ENCODE results near the gene MUC3A. TPM values are rescaled to one million over a fixed set of nuclear protein-coding genes. Genes with fewer than 3 reads are reported as not detected.

The MUC3A gene
- total RNA-seq, 4 donors from 2014 or later, result 0.09 TPM; not detected in 3

DNA sequence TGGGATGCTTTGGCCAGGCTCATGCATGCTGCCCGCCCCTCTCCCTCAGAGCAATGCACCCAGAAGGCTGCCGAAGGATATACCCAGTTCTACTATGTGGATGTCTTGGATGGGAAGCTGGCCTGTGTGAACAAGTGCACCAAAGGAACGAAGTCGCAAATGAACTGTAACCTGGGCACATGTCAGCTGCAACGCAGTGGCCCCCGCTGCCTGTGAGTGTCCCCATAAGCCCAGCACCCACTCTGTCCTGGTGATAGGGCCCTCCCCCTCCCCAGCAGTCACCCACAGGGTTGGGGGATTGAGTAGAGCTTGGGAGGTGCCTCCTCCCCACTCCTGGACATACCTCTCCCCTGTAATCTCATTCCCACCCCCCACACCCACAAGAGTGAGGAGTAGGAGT is 63.6 kb downstream of the MUC3A start:
- TF ChIP-seq POLR2A (IDR thresholded peaks at IDR 0.05), result no peak
- TF ChIP-seq, protein P1, sequence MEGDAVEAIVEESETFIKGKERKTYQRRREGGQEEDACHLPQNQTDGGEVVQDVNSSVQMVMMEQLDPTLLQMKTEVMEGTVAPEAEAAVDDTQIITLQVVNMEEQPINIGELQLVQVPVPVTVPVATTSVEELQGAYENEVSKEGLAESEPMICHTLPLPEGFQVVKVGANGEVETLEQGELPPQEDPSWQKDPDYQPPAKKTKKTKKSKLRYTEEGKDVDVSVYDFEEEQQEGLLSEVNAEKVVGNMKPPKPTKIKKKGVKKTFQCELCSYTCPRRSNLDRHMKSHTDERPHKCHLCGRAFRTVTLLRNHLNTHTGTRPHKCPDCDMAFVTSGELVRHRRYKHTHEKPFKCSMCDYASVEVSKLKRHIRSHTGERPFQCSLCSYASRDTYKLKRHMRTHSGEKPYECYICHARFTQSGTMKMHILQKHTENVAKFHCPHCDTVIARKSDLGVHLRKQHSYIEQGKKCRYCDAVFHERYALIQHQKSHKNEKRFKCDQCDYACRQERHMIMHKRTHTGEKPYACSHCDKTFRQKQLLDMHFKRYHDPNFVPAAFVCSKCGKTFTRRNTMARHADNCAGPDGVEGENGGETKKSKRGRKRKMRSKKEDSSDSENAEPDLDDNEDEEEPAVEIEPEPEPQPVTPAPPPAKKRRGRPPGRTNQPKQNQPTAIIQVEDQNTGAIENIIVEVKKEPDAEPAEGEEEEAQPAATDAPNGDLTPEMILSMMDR (IDR thresholded peaks at IDR 0.05), result no peak
- no peaks in the 10 kb centered on the region for H3K9me3 ChIP-seq
- H3K27me3 ChIP-seq, result no peaks in the 10 kb centered on the region
- intact Hi-C loops (cut with DNase I; ENCODE audit: low total_unique reads), result no loop called here
- H3K27ac ChIP-seq, result no peak overlapping the region
- no peak overlapping the region for H3K4me3 ChIP-seq
- DNase-seq, result no peak
- H3K4me1 ChIP-seq, result no peaks in the 10 kb centered on the region
- no peaks in the 10 kb centered on the region for H3K36me3 ChIP-seq

DNA sequence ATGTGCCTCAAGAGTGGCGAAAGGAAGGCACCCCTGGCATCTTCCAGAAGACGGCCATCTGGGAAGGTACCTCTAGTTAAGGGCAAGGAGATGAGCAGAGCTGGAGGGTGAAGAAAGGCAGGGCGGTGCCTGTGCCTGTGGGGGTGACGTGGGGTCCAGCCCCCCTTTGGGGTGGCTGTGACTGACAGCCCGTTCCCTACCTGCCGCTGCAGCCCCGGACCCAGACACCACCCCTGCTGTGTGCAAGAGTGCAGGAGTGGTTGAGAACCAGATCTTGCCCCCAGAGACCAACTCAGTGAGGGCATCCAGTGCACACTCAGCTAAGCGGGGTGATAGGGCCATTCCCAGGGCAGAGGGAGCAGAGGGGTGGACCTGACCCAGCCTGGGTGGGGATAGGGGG is 66.3 kb downstream of the MUC3A start:
- H3K4me3 ChIP-seq, result no peak overlapping the region
- no peak overlapping the region for H3K27ac ChIP-seq
- no peaks in the 10 kb centered on the region for H3K4me1 ChIP-seq
- H3K27me3 ChIP-seq, result no peaks in the 10 kb centered on the region
- intact Hi-C loops (cut with DNase I; ENCODE audit: low total_unique reads), result no loop called here
- DNase-seq, result no peak
- H3K36me3 ChIP-seq, result no peaks in the 10 kb centered on the region
- TF ChIP-seq, protein P1 (IDR thresholded peaks at IDR 0.05), result no peak
- TF ChIP-seq POLR2A (IDR thresholded peaks at IDR 0.05), result no peak
- no peaks in the 10 kb centered on the region for H3K9me3 ChIP-seq

DNA sequence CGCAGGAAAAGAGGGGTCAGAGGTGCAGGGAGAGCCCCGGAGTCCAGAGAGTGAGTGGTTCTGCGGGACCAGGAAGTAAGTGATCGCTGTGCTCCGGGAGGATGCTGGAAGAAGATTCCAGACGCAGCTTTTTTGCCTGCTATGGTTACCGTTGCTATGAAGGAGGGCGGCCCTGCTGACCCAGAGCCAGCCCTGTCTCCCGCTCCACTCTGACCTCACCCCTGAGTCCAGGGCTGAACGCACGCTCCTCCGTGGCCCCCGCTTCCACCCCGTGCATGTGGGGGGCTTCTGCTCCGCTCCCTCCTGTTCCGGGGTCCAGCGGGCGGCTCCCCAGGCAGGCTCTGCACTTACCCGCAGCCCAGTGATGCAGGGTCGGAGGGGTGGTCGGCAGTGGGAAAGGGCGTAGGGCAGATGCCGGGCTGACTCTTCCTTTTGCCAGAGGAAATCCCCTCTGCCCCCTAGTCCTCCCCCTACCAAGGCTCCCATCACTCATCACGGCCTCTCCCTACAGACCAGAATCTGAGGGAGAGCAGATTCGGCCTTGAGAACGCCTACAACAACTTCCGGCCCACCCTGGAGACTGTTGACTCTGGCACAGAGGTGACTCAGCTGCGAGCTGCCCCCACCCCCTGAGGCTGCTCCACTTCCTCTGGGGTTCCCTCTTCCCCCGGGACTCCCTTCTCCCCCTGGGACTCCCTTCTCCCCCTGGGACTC is 67.9 kb downstream of the MUC3A start:
- Histone ChIP-seq H3K4me1 (no peaks in the 10 kb centered on the region), H3K9me3 (no peaks in the 10 kb centered on the region), H3K27me3 (no peaks in the 10 kb centered on the region), H3K4me3 (peak overlapping the region; percentile 23 to 52), H3K27ac (peak overlapping the region; percentile 60 to 67), H3K36me3 (no peaks in the 10 kb centered on the region)
- intact Hi-C loops (cut with DNase I; ENCODE audit: low total_unique reads), result no loop called here
- TF ChIP-seq, protein P1 (IDR thresholded peaks at IDR 0.05), result no peak
- peak in 1 of 2 donors; percentile 15 for TF ChIP-seq POLR2A (IDR thresholded peaks at IDR 0.05)
- DNase-seq, result peak; percentile 58 to 68

Small RNAs within 50 kb of the gene (small RNA-seq; reads per million reads assigned to genes)
- gene RN7SL549P, result not detected
- not detected for gene RPS29P15

Other genes with a start within 250 kb of the MUC3A start
- gene POP7, start 243.4 kb upstream of the MUC3A start, total RNA-seq, result 10 to 100 TPM; 16.4 to 53.8 (median 23.8) TPM
- gene EPO, start 229.1 kb upstream of the MUC3A start, total RNA-seq, result 1 to 10 TPM in 1 of 4 donors, not detected in 3; 1.1 TPM
- under 1 TPM in 1 of 4 donors, not detected in 3; 0.07 TPM for gene ZAN, start 215.9 kb upstream of the MUC3A start, total RNA-seq
- gene EPHB4, start 122.0 kb upstream of the MUC3A start, total RNA-seq, result 100 to 1,000 TPM in 3 of 4 donors, 10 to 100 TPM in 1; 73.5 to 374 (median 163) TPM
- 10 to 100 TPM in 3 of 4 donors, 1 to 10 TPM in 1; 9.0 to 36.9 (median 25.9) TPM for gene SLC12A9, start 96.8 kb upstream of the MUC3A start, total RNA-seq
- 100 to 1,000 TPM in 1 of 4 donors, 10 to 100 TPM in 3; 26.2 to 105 (median 61.6) TPM for gene TRIP6, start 82.1 kb upstream of the MUC3A start, total RNA-seq
- gene SRRT, start 74.4 kb upstream of the MUC3A start, total RNA-seq, result 100 to 1,000 TPM in 1 of 4 donors, 10 to 100 TPM in 3; 17.1 to 185 (median 41.1) TPM
- 1 to 10 TPM in 3 of 4 donors, not detected in 1; 4.8 to 9.7 (median 5.0) TPM for gene UFSP1, start 59.8 kb upstream of the MUC3A start, total RNA-seq
- 10 to 100 TPM in 3 of 4 donors, 1 to 10 TPM in 1; 6.7 to 55.9 (median 14.5) TPM for gene ACHE, start 53.6 kb upstream of the MUC3A start, total RNA-seq
- gene MUC12, start 20.0 kb downstream of the MUC3A start, total RNA-seq, result 10 to 100 TPM in 1 of 4 donors, under 1 TPM in 2, not detected in 1; 0.03 to 14.9 (median 0.29) TPM
- under 1 TPM in 1 of 4 donors, not detected in 3; under 0.01 TPM for gene MUC17, start 70.5 kb downstream of the MUC3A start, total RNA-seq
- 10 to 100 TPM in 3 of 4 donors, 1 to 10 TPM in 1; 9.7 to 73.0 (median 26.3) TPM for gene TRIM56, start 135.9 kb downstream of the MUC3A start, total RNA-seq
- 10 to 100 TPM in 1 of 4 donors, 1 to 10 TPM in 2, under 1 TPM in 1; 0.51 to 10.6 (median 5.5) TPM for gene SERPINE1, start 177.6 kb downstream of the MUC3A start, total RNA-seq
- 10 to 100 TPM in 3 of 4 donors, 1 to 10 TPM in 1; 9.2 to 59.6 (median 30.2) TPM for gene AP1S1, start 204.9 kb downstream of the MUC3A start, total RNA-seq
- under 1 TPM in 1 of 4 donors, not detected in 3; 0.14 TPM for gene VGF, start 216.0 kb downstream of the MUC3A start, total RNA-seq
- gene NAT16, start 230.8 kb downstream of the MUC3A start, total RNA-seq, result not detected

Data from uterus (tissue), 4 donors.